ENCODE measurements around the gene HERC2. TPM values are rescaled to one million over a fixed set of nuclear protein-coding genes. Genes with fewer than 3 reads are reported as not detected.

The HERC2 gene
- total and polyA plus RNA-seq, 2 experiments from 2014 or later: 37.7 to 64.4 TPM

- Histone ChIP-seq H3K9me3 (ENCODE audit: low read depth) (no peaks in the 10 kb centered on the region), H3K4me1 (ENCODE audit: low read depth) (no peaks in the 10 kb centered on the region), H3K27ac (no peak overlapping the region), H3K27me3 (no peaks in the 10 kb centered on the region), H3K36me3 (peaks cover 48% of the 10 kb centered on the region), H3K4me3 (no peak overlapping the region)
- peak; percentile 61 for TF ChIP-seq CTCF (IDR thresholded peaks at IDR 0.05; ENCODE audit: low read depth, low read length)
- peak; percentile 6 to 85 for DNase-seq (ENCODE audit: low read depth in 1 of 2, low spot score in 1 of 2)
These were observed 130.1 kb downstream of the HERC2 start for GRCh38 chr15:28191832-28192231.

GRCh38 chr15:28190391-28191174 is 131.4 kb downstream of the HERC2 start:
- Histone ChIP-seq H3K27me3 (no peaks in the 10 kb centered on the region), H3K4me1 (ENCODE audit: low read depth) (no peaks in the 10 kb centered on the region), H3K36me3 (peaks cover 54% of the 10 kb centered on the region), H3K27ac (no peak overlapping the region), H3K9me3 (ENCODE audit: low read depth) (no peaks in the 10 kb centered on the region), H3K4me3 (no peak overlapping the region)
- no peak for DNase-seq (ENCODE audit: low read depth in 1 of 2, low spot score in 1 of 2)
- no peak for TF ChIP-seq CTCF (IDR thresholded peaks at IDR 0.05; ENCODE audit: low read depth, low read length)

- no peak for TF ChIP-seq CTCF (IDR thresholded peaks at IDR 0.05; ENCODE audit: low read depth, low read length)
- Histone ChIP-seq H3K27me3 (no peaks in the 10 kb centered on the region), H3K4me1 (ENCODE audit: low read depth) (no peaks in the 10 kb centered on the region), H3K27ac (peak overlapping the region; percentile 62), H3K4me3 (no peak overlapping the region), H3K36me3 (peaks cover 66% of the 10 kb centered on the region), H3K9me3 (ENCODE audit: low read depth) (no peaks in the 10 kb centered on the region)
- DNase-seq (ENCODE audit: low read depth in 1 of 2, low spot score in 1 of 2): peak in 1 of 2 donors; percentile 12
These were observed 136.7 kb downstream of the HERC2 start for GRCh38 chr15:28185148-28185895.

- Histone ChIP-seq H3K4me3 (no peak overlapping the region), H3K9me3 (ENCODE audit: low read depth) (no peaks in the 10 kb centered on the region), H3K27me3 (no peaks in the 10 kb centered on the region), H3K4me1 (ENCODE audit: low read depth) (no peaks in the 10 kb centered on the region), H3K36me3 (peaks cover 69% of the 10 kb centered on the region), H3K27ac (no peak overlapping the region)
- TF ChIP-seq CTCF (IDR thresholded peaks at IDR 0.05; ENCODE audit: low read depth, low read length): no peak
- no peak for DNase-seq (ENCODE audit: low read depth in 1 of 2, low spot score in 1 of 2)
These were observed 137.8 kb downstream of the HERC2 start for GRCh38 chr15:28184166-28184565.

GRCh38 chr15:28182731-28183130 is 139.2 kb downstream of the HERC2 start:
- H3K9me3 ChIP-seq (ENCODE audit: low read depth): no peaks in the 10 kb centered on the region
- no peak overlapping the region for H3K27ac ChIP-seq
- H3K36me3 ChIP-seq: peaks cover 59% of the 10 kb centered on the region
- H3K4me1 ChIP-seq (ENCODE audit: low read depth): no peaks in the 10 kb centered on the region
- no peaks in the 10 kb centered on the region for H3K27me3 ChIP-seq
- TF ChIP-seq CTCF (IDR thresholded peaks at IDR 0.05; ENCODE audit: low read depth, low read length): no peak
- DNase-seq (ENCODE audit: low read depth in 1 of 2, low spot score in 1 of 2): no peak
- H3K4me3 ChIP-seq: no peak overlapping the region

Data from cardiac muscle cell (in vitro differentiated cells and primary cell).